Measurements from ENCODE around the gene FFAR2.

DNA sequence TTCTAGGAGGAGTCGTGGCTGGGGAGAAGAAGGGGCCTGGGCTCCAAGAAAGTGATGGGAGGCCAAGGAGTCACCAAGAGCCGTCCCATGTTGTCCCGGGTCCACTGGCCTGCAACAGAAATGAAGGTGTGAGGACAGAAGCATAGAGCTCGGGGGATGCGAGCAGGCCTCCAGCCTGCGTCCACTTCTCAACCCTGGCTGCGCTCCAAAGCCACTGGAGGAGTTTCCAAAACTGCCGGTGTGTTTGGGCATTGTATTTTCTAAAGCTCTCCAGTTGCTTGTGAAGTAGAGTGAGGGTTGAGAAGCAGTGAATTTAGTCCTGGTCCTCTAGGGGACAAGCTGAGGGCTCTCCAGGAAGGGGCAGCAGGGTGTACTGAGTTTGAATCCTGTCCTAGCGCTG lies 13.0 kb downstream of the FFAR2 start:
- TF ChIP-seq POLR2A (IDR thresholded peaks at IDR 0.05) = no peak
- TF ChIP-seq, protein P1, sequence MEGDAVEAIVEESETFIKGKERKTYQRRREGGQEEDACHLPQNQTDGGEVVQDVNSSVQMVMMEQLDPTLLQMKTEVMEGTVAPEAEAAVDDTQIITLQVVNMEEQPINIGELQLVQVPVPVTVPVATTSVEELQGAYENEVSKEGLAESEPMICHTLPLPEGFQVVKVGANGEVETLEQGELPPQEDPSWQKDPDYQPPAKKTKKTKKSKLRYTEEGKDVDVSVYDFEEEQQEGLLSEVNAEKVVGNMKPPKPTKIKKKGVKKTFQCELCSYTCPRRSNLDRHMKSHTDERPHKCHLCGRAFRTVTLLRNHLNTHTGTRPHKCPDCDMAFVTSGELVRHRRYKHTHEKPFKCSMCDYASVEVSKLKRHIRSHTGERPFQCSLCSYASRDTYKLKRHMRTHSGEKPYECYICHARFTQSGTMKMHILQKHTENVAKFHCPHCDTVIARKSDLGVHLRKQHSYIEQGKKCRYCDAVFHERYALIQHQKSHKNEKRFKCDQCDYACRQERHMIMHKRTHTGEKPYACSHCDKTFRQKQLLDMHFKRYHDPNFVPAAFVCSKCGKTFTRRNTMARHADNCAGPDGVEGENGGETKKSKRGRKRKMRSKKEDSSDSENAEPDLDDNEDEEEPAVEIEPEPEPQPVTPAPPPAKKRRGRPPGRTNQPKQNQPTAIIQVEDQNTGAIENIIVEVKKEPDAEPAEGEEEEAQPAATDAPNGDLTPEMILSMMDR (IDR thresholded peaks at IDR 0.05) = no peak

Measured in Peyer's patch (tissue), 4 donors.